Breast epithelium (tissue), 3 donors: ENCODE results near the gene CMTM3.

ENCODE experiments used
- POLR2A ChIP-seq: fragments of 450-650 bp; IDR thresholded peaks from one replicate; pipeline ENCODE4 v1.6.1; 2016; ENCODE audit warnings: antibody characterized with exemption, mild to moderate bottlenecking, moderate library complexity
- TF ChIP-seq, protein P1 (sequence below), 3 donors: fragments of 450-650 bp; IDR thresholded peaks; one replicate each; pipeline ENCODE4 v1.5.1; 2016 to 2017; ENCODE audit warnings: antibody characterized with exemption in 3 of 3, mild to moderate bottlenecking in 3 of 3, moderate library complexity in 3 of 3

DNA sequence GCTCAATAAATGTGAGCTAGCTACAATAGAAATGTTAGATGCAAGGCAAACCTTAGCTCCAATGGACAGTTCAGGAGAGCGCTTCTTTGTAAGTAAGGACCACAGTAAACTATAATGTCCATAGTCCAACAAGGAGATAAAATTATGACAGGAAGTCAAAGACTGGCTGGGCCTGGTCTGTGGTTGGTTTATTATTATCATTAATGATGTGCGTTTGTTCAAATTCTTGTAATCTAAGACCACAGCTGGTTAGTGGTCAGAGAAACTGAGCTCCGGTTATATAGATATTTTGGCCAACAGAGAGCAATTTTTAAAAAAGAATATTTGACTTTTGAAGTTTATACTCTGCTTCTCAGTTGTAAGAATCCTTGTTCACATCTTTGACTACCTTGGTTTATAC lies 30.0 kb upstream of the CMTM3 start:
- no peak for TF ChIP-seq POLR2A
- TF ChIP-seq, protein P1, sequence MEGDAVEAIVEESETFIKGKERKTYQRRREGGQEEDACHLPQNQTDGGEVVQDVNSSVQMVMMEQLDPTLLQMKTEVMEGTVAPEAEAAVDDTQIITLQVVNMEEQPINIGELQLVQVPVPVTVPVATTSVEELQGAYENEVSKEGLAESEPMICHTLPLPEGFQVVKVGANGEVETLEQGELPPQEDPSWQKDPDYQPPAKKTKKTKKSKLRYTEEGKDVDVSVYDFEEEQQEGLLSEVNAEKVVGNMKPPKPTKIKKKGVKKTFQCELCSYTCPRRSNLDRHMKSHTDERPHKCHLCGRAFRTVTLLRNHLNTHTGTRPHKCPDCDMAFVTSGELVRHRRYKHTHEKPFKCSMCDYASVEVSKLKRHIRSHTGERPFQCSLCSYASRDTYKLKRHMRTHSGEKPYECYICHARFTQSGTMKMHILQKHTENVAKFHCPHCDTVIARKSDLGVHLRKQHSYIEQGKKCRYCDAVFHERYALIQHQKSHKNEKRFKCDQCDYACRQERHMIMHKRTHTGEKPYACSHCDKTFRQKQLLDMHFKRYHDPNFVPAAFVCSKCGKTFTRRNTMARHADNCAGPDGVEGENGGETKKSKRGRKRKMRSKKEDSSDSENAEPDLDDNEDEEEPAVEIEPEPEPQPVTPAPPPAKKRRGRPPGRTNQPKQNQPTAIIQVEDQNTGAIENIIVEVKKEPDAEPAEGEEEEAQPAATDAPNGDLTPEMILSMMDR (IDR thresholded peaks at IDR 0.05), result no peak
